Thyroid gland (tissue), 4 donors: ENCODE data around the gene ECD.

Experiments
- CTCF ChIP-seq, 6 experiments: fragments of 200-600 bp in 3 of 6; fragments of 450-650 bp in 3 of 6; sonication (generic) in 3 of 6; IDR thresholded peaks; one replicate each; pipeline ENCODE4 v1.5.1; 2016 to 2019; ENCODE audit warnings: antibody characterized with exemption in 6 of 6, mild to moderate bottlenecking in 2 of 6, inconsistent platforms in 1 of 6, moderate library complexity in 1 of 6
- POLR2A ChIP-seq, 2 donors: fragments of 450-650 bp; IDR thresholded peaks; one replicate each; pipeline ENCODE4 v1.6.1; 2017; ENCODE audit warnings: antibody characterized with exemption in 2 of 2, mild to moderate bottlenecking in 2 of 2, moderate library complexity in 1 of 2

GRCh38 chr10:73166972-73167371 lies 836 bp downstream of the ECD start:
- TF ChIP-seq CTCF (IDR thresholded peaks at IDR 0.05), result no peak
- no peak for TF ChIP-seq POLR2A (IDR thresholded peaks at IDR 0.05)
